MM.1S (cell line): ENCODE results near the gene MAP3K15.

Experiments
- DNase-seq: peaks from one replicate; pipeline ENCODE4 v3.0.0-alpha.2; 2015
- H2AFZ ChIP-seq: fragments of 300-600 bp; sonication (generic); 2 replicates; pipeline ENCODE4 v1.6.0; 2016; ENCODE audit warnings: antibody characterized with exemption, low read length
- H3F3A ChIP-seq: fragments of 300-600 bp; sonication (generic); 2 replicates; pipeline ENCODE4 v1.6.1; 2016; ENCODE audit warnings: mild to moderate bottlenecking, antibody characterized with exemption, low read length, moderate library complexity, mixed read lengths; ENCODE audit not compliant: insufficient read depth
- H3K27ac ChIP-seq: fragments of 300-600 bp; sonication (generic); 2 replicates; pipeline ENCODE4 v1.5.1; 2016; ENCODE audit warnings: mild to moderate bottlenecking, low read length
- H3K27me3 ChIP-seq: fragments of 300-600 bp; sonication (generic); replicated peaks from 2 replicates; pipeline ENCODE4 v1.6.0; 2016; ENCODE audit warnings: low read length; ENCODE audit not compliant: insufficient read depth
- H3K36me3 ChIP-seq: fragments of 300-600 bp; sonication (generic); replicated peaks from 2 replicates; pipeline ENCODE4 v1.6.1; 2016; ENCODE audit warnings: mild to moderate bottlenecking, low read length, mixed read lengths; ENCODE audit not compliant: insufficient read depth
- H3K4me1 ChIP-seq: fragments of 300-600 bp; sonication (generic); 2 replicates; pipeline ENCODE4 v1.6.1; 2016; ENCODE audit warnings: low read length, mixed read lengths
- H3K4me2 ChIP-seq: fragments of 300-600 bp; sonication (generic); 2 replicates; pipeline ENCODE4 v1.6.0; 2016; ENCODE audit warnings: low read depth, low read length
- H3K4me3 ChIP-seq: fragments of 300-600 bp; sonication (generic); 2 replicates; pipeline ENCODE4 v1.5.1; 2016; ENCODE audit warnings: low read length, mixed read lengths
- H3K79me2 ChIP-seq: fragments of 300-600 bp; sonication (generic); 2 replicates; pipeline ENCODE4 v1.6.1; 2016; ENCODE audit warnings: mixed run types, low read length, mixed read lengths
- H3K9ac ChIP-seq: fragments of 300-600 bp; sonication (generic); 2 replicates; pipeline ENCODE4 v1.6.1; 2016; ENCODE audit warnings: low read length, mixed read lengths
- H3K9me2 ChIP-seq: fragments of 300-600 bp; sonication (generic); replicated peaks from 2 replicates; pipeline ENCODE4 v1.6.1; 2016; ENCODE audit warnings: mild to moderate bottlenecking, low read length, mixed read lengths; ENCODE audit not compliant: insufficient read depth
- H3K9me3 ChIP-seq: fragments of 300-600 bp; sonication (generic); replicated peaks from 2 replicates; pipeline ENCODE4 v1.6.1; 2016; ENCODE audit warnings: mild to moderate bottlenecking, low read length, mixed read lengths; ENCODE audit not compliant: insufficient read depth
- H4K20me1 ChIP-seq: fragments of 300-600 bp; sonication (generic); 2 replicates; pipeline ENCODE4 v1.6.1; 2016; ENCODE audit warnings: mild to moderate bottlenecking, low read length, moderate library complexity, mixed read lengths; ENCODE audit not compliant: insufficient read depth
- EZH2 ChIP-seq: fragments of 300-600 bp; sonication (generic); optimal IDR thresholded peaks from 2 replicates; pipeline ENCODE3; 2017; ENCODE audit warnings: low read depth, mild to moderate bottlenecking, antibody characterized with exemption, low read length, mixed read lengths
- EZH2phosphoT487 ChIP-seq: fragments of 300-600 bp; sonication (generic); IDR thresholded peaks from 2 replicates; pipeline ENCODE4 v1.6.1; 2018; ENCODE audit warnings: antibody characterized with exemption, low read length
- TF ChIP-seq, protein P1 (sequence below): fragments of 300-600 bp; sonication (generic); IDR thresholded peaks from 2 replicates; pipeline ENCODE4 v1.5.1; 2016; ENCODE audit warnings: antibody characterized with exemption, low read length, mixed read lengths

The MAP3K15 gene

DNA sequence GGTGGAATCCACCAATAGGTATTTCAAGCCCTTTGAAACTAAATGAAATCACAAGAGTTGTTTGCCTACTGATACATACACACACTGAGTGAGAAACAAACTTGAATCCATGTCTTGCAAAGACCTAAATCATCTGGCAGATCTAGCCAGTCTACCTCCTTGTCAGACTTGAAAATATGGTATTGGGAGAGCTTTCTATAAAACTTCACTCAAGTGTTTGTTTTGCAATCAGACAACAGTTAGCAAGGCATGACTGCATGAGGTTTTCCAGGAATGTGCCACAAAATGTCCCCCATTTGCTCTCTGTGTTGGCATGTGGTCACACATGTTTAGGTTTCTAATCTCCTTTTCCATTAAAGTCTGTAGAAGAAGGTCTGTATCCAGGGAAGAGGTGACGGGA lies 52.4 kb downstream of the MAP3K15 start:
- H3K27me3 ChIP-seq, result no peaks in the 10 kb centered on the region
- H3K9me3 ChIP-seq, result no peaks in the 10 kb centered on the region
- no peaks in the 10 kb centered on the region for H3K36me3 ChIP-seq
- no peak overlapping the region for H3K4me2 ChIP-seq
- H3K79me2 ChIP-seq, result no peaks in the 10 kb centered on the region
- no peaks in the 10 kb centered on the region for H3K4me1 ChIP-seq
- no peaks in the 10 kb centered on the region for H3K9me2 ChIP-seq
- H3K4me3 ChIP-seq, result no peak overlapping the region
- no peak overlapping the region for H2AFZ ChIP-seq
- H3K27ac ChIP-seq, result no peak overlapping the region
- H3K9ac ChIP-seq, result no peak overlapping the region
- H4K20me1 ChIP-seq, result no peaks in the 10 kb centered on the region
- no peak for DNase-seq
- H3F3A ChIP-seq, result no peaks in the 10 kb centered on the region
- no peak for TF ChIP-seq EZH2phosphoT487
- no peak for TF ChIP-seq EZH2
- TF ChIP-seq, protein P1, sequence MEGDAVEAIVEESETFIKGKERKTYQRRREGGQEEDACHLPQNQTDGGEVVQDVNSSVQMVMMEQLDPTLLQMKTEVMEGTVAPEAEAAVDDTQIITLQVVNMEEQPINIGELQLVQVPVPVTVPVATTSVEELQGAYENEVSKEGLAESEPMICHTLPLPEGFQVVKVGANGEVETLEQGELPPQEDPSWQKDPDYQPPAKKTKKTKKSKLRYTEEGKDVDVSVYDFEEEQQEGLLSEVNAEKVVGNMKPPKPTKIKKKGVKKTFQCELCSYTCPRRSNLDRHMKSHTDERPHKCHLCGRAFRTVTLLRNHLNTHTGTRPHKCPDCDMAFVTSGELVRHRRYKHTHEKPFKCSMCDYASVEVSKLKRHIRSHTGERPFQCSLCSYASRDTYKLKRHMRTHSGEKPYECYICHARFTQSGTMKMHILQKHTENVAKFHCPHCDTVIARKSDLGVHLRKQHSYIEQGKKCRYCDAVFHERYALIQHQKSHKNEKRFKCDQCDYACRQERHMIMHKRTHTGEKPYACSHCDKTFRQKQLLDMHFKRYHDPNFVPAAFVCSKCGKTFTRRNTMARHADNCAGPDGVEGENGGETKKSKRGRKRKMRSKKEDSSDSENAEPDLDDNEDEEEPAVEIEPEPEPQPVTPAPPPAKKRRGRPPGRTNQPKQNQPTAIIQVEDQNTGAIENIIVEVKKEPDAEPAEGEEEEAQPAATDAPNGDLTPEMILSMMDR, result no peak

DNA sequence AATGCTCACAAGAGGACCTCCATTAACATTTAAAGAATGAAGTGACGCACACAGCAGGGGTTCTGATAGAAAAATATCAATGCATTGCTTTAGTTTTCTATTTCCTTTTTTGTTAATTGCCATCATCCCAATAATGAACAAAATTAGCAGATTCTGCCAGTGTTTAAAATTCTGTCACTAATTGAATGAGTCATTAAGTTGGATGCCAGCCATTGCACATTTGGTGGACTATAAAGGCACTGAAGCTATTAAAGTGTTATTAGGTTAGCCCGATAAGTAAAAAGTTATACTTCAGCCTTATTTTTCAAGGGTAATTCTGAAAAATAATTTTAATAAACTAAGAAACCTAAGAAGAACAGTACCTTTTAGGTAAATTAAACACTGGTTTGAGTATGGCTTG lies 53.1 kb downstream of the MAP3K15 start:
- no peaks in the 10 kb centered on the region for H3K79me2 ChIP-seq
- H3K9me3 ChIP-seq, result no peaks in the 10 kb centered on the region
- no peak overlapping the region for H3K9ac ChIP-seq
- H3K4me1 ChIP-seq, result no peaks in the 10 kb centered on the region
- no peak for DNase-seq
- no peak overlapping the region for H3K4me3 ChIP-seq
- TF ChIP-seq EZH2 (no peak), EZH2phosphoT487 (no peak)
- TF ChIP-seq, protein P1, result no peak
- H3K27ac ChIP-seq, result no peak overlapping the region
- H3F3A ChIP-seq, result no peaks in the 10 kb centered on the region
- H2AFZ ChIP-seq, result no peak overlapping the region
- H3K27me3 ChIP-seq, result no peaks in the 10 kb centered on the region
- H3K4me2 ChIP-seq, result no peak overlapping the region
- H3K36me3 ChIP-seq, result no peaks in the 10 kb centered on the region
- H3K9me2 ChIP-seq, result no peaks in the 10 kb centered on the region
- H4K20me1 ChIP-seq, result no peaks in the 10 kb centered on the region

DNA sequence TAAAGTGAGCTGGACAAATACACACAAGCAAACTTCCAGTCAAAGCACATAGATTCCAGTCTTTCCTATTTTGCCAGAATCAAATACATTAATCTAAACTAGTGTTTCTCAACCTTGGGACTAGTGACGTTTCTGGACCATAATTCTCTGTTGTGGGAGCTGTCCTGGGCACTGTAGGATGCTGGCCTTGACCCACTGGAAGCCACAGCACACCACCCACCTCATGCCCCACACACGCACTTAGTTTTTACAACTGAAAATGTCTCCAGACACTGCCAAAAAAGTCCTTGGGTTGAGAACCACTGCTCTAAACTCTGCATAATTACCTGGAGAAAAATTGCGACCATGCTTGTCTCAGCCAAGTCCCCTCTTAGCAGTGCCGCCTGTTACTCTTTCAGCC lies 57.6 kb downstream of the MAP3K15 start:
- Histone ChIP-seq H2AFZ (no peak overlapping the region), H3K4me3 (no peak overlapping the region), H3K27me3 (no peaks in the 10 kb centered on the region), H3K9ac (no peak overlapping the region), H3K36me3 (no peaks in the 10 kb centered on the region), H3K79me2 (no peaks in the 10 kb centered on the region), H3K27ac (no peak overlapping the region), H3F3A (no peaks in the 10 kb centered on the region), H3K9me3 (no peaks in the 10 kb centered on the region), H4K20me1 (no peaks in the 10 kb centered on the region), H3K9me2 (no peaks in the 10 kb centered on the region), H3K4me1 (no peaks in the 10 kb centered on the region), H3K4me2 (no peak overlapping the region)
- DNase-seq, result no peak
- TF ChIP-seq, protein P1, result no peak
- no peak for TF ChIP-seq EZH2
- TF ChIP-seq EZH2phosphoT487, result no peak

DNA sequence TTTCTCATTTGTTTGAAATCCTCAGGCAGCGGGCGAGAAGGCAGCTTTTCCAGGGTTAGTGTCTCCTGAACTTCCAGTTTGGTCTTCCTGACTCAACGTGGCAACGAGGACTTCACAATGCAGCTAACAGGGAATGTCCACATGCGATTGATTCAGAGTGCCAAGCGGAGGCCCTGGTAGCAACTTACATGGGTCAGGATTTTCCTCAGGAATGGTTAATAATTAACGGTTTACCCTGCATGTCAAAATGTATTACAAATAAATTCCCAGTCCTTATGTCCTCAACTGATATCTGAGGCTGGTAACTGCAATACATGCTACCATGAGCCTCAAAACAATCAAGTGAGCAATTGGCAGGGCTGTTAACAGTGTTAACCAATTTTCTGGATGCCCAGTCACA lies 67.2 kb downstream of the MAP3K15 start:
- Histone ChIP-seq H4K20me1 (no peaks in the 10 kb centered on the region), H3K79me2 (no peaks in the 10 kb centered on the region), H3K4me3 (no peak overlapping the region), H3K9me3 (no peaks in the 10 kb centered on the region), H3K36me3 (no peaks in the 10 kb centered on the region), H3K27me3 (no peaks in the 10 kb centered on the region), H2AFZ (no peak overlapping the region), H3K9me2 (no peaks in the 10 kb centered on the region), H3K27ac (no peak overlapping the region), H3K4me1 (no peaks in the 10 kb centered on the region), H3K4me2 (no peak overlapping the region), H3F3A (no peaks in the 10 kb centered on the region), H3K9ac (no peak overlapping the region)
- TF ChIP-seq EZH2 (no peak), EZH2phosphoT487 (no peak)
- TF ChIP-seq, protein P1, result no peak
- DNase-seq, result no peak
